ENCODE data around the gene ANKHD1. TPM values are rescaled to one million over a fixed set of nuclear protein-coding genes. Genes with fewer than 3 reads are reported as not detected.

Gene ANKHD1
- total and polyA plus RNA-seq, 9 of the 15 experiments (the other 6 are each of a cell fraction or from before 2014, with no cell fraction given) = 38.9 to 138 (median 78.7) TPM

DNA sequence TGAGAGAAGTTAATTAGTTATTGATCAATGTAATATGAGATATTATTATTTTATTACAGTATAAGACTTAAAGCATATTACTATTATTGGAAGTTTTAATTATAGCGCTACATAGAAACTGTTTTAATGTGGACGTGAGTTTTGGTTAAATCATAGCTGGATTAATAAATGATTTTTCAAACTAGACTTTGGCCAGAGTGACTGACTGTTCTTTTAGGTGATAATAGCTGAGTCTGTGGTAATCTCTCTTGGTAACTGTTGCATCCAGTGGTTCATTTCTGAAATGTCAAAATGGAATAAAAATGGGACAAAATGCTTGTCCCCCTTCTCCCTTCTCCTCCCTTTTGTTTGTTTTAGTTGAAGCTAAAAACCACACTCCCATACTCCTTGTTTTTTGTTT, 28.1 kb downstream of the ANKHD1 start:
- Histone ChIP-seq H3K9ac (ENCODE audit: insufficient read depth in 1 of 2, low read depth in 2 of 2, low read length in 2 of 2) (no peak overlapping the region), H3K9me1 (ENCODE audit: control insufficient read depth, insufficient read depth, low read length) (no peaks in the 10 kb centered on the region), H3K4me2 (ENCODE audit: insufficient read depth, low read length) (no peak overlapping the region), H3K4me3 (no peak overlapping the region), H3K27ac (ENCODE audit: extremely low read depth, low read depth, low read length) (no peak overlapping the region), H3K36me3 (ENCODE audit: control insufficient read depth, insufficient read depth, low read length) (peaks cover 5% of the 10 kb centered on the region; the same call in 1 of the 3 replicates), H4K20me1 (replicated peaks; ENCODE audit: control insufficient read depth, insufficient read depth, low read length) (no peaks in the 10 kb centered on the region; the same call in none of the 2 replicates), H2AFZ (ENCODE audit: low read depth, low read length) (no peak overlapping the region), H3K79me2 (ENCODE audit: control insufficient read depth, insufficient read depth, low read length) (peaks cover 78% of the 10 kb centered on the region), H3K9me3 (replicated peaks; ENCODE audit: control insufficient read depth, insufficient read depth, low read depth, low read length) (no peaks in the 10 kb centered on the region), H3K4me1 (replicated peaks in 1 of 2; ENCODE audit: control insufficient read depth in 2 of 2, insufficient read depth in 2 of 2, low read length in 2 of 2) (peaks cover 8 to 15% of the 10 kb centered on the region in 2 experiments), H3K27me3 (ENCODE audit: control insufficient read depth in 2 of 2, insufficient read depth in 2 of 2, low read length in 2 of 2) (no peaks in the 10 kb centered on the region)
- ATAC-seq (0 out of 3 replicates have a peak, but pooled peaks have one; percentile 9), FAIRE-seq (no peak), DNase-seq (ENCODE audit: extremely low read depth in 1 of 4, low spot score in 3 of 4) (no peak)
- no TSS peak for BruUV-seq (replicated peaks)
- TF ChIP-seq MEF2A (IDR thresholded peaks at IDR 0.05; ENCODE audit: control insufficient read depth, low read depth, low read length) (no peak), HEY1 (CRISPR knock-in tag; IDR thresholded peaks at IDR 0.05; ENCODE audit: borderline replicate concordance) (no peak), GATAD2B (IDR thresholded peaks at IDR 0.05; ENCODE audit: borderline replicate concordance) (no peak), RCOR1 (IDR thresholded peaks at IDR 0.05; ENCODE audit: borderline replicate concordance in 1 of 2, low read depth in 2 of 2, low read length in 2 of 2) (no peak), TGIF2 (CRISPR knock-in tag; IDR thresholded peaks at IDR 0.05) (no peak), SOX6 (IDR thresholded peaks at IDR 0.05) (no peak), ZNF165 (CRISPR knock-in tag; IDR thresholded peaks at IDR 0.05; ENCODE audit: borderline replicate concordance) (no peak)
- TF ChIP-seq, protein P1, sequence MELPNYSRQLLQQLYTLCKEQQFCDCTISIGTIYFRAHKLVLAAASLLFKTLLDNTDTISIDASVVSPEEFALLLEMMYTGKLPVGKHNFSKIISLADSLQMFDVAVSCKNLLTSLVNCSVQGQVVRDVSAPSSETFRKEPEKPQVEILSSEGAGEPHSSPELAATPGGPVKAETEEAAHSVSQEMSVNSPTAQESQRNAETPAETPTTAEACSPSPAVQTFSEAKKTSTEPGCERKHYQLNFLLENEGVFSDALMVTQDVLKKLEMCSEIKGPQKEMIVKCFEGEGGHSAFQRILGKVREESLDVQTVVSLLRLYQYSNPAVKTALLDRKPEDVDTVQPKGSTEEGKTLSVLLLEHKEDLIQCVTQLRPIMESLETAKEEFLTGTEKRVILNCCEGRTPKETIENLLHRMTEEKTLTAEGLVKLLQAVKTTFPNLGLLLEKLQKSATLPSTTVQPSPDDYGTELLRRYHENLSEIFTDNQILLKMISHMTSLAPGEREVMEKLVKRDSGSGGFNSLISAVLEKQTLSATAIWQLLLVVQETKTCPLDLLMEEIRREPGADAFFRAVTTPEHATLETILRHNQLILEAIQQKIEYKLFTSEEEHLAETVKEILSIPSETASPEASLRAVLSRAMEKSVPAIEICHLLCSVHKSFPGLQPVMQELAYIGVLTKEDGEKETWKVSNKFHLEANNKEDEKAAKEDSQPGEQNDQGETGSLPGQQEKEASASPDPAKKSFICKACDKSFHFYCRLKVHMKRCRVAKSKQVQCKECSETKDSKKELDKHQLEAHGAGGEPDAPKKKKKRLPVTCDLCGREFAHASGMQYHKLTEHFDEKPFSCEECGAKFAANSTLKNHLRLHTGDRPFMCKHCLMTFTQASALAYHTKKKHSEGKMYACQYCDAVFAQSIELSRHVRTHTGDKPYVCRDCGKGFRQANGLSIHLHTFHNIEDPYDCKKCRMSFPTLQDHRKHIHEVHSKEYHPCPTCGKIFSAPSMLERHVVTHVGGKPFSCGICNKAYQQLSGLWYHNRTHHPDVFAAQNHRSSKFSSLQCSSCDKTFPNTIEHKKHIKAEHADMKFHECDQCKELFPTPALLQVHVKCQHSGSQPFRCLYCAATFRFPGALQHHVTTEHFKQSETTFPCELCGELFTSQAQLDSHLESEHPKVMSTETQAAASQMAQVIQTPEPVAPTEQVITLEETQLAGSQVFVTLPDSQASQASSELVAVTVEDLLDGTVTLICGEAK (IDR thresholded peaks at IDR 0.05) = no peak
- TF ChIP-seq, protein P1 (CRISPR knock-in tag; IDR thresholded peaks at IDR 0.05) = no peak
- TF ChIP-seq, protein P2, sequence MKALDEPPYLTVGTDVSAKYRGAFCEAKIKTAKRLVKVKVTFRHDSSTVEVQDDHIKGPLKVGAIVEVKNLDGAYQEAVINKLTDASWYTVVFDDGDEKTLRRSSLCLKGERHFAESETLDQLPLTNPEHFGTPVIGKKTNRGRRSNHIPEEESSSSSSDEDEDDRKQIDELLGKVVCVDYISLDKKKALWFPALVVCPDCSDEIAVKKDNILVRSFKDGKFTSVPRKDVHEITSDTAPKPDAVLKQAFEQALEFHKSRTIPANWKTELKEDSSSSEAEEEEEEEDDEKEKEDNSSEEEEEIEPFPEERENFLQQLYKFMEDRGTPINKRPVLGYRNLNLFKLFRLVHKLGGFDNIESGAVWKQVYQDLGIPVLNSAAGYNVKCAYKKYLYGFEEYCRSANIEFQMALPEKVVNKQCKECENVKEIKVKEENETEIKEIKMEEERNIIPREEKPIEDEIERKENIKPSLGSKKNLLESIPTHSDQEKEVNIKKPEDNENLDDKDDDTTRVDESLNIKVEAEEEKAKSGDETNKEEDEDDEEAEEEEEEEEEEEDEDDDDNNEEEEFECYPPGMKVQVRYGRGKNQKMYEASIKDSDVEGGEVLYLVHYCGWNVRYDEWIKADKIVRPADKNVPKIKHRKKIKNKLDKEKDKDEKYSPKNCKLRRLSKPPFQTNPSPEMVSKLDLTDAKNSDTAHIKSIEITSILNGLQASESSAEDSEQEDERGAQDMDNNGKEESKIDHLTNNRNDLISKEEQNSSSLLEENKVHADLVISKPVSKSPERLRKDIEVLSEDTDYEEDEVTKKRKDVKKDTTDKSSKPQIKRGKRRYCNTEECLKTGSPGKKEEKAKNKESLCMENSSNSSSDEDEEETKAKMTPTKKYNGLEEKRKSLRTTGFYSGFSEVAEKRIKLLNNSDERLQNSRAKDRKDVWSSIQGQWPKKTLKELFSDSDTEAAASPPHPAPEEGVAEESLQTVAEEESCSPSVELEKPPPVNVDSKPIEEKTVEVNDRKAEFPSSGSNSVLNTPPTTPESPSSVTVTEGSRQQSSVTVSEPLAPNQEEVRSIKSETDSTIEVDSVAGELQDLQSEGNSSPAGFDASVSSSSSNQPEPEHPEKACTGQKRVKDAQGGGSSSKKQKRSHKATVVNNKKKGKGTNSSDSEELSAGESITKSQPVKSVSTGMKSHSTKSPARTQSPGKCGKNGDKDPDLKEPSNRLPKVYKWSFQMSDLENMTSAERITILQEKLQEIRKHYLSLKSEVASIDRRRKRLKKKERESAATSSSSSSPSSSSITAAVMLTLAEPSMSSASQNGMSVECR (CRISPR knock-in tag; IDR thresholded peaks at IDR 0.05) = no peak
- 89% methylated on average over 2 of the region's 2 CpGs for WGBS (ENCODE audit: insufficient coverage, low coverage, missing lambda C conversion rate)
- in situ Hi-C loops (cut with MboI) (no loop called here), intact Hi-C loops (cut with micrococcal nuclease) (no loop called here)
- CTCF ChIA-PET (ENCODE audit: low intra/inter-chr PET ratio) = no interaction called here
- POLR2A ChIA-PET = interaction anchor here (0.9 to 2.1 kb wide), 4 partner anchors 11 to 38 kb away, joined by 3 to 7 read pairs (median 3); no protein-coding TSS in a partner anchor
